Measurements from ENCODE around the gene NAT8L.

Gene NAT8L

DNA sequence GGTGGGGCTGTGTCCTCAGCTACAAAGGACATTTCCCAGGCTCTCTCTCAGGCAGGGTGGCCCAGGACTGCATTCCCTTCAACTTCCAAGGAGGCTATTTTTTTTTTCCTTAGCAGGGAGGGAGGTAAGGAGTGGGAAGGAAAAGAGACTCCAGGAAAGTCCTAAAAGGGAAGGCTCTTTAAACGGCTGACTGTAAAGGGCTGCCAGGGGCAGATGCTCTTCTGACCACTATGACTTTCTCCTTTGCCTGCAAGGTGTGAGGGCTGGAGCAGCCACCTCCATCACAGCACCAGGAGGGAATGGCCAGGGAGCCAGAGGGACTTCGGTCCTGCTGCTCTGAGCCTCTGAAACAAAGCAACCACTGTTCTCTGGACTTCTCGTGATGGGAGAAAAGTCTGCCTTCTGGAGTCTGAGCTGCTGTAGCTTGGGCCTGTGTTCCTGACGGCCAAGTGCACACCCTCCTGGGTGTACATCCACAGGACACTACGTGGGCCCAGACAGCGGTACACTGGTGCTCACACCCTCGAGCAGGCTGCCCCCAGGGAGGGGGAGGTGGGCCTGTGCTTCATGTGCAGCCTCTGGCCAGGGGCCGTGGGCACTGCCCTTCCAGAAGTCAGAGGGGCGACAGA, 17.9 kb downstream of the NAT8L start:
- DNase-seq: no peak

GRCh38 chr4:2077537-2078460, 18.7 kb downstream of the NAT8L start:
- no peak for DNase-seq

- no peak for DNase-seq
These were observed 19.5 kb downstream of the NAT8L start for GRCh38 chr4:2078584-2078983.

GRCh38 chr4:2079006-2079405, 19.9 kb downstream of the NAT8L start:
- no peak for DNase-seq

GRCh38 chr4:2079926-2080325, 20.8 kb downstream of the NAT8L start:
- no peak for DNase-seq

DNA sequence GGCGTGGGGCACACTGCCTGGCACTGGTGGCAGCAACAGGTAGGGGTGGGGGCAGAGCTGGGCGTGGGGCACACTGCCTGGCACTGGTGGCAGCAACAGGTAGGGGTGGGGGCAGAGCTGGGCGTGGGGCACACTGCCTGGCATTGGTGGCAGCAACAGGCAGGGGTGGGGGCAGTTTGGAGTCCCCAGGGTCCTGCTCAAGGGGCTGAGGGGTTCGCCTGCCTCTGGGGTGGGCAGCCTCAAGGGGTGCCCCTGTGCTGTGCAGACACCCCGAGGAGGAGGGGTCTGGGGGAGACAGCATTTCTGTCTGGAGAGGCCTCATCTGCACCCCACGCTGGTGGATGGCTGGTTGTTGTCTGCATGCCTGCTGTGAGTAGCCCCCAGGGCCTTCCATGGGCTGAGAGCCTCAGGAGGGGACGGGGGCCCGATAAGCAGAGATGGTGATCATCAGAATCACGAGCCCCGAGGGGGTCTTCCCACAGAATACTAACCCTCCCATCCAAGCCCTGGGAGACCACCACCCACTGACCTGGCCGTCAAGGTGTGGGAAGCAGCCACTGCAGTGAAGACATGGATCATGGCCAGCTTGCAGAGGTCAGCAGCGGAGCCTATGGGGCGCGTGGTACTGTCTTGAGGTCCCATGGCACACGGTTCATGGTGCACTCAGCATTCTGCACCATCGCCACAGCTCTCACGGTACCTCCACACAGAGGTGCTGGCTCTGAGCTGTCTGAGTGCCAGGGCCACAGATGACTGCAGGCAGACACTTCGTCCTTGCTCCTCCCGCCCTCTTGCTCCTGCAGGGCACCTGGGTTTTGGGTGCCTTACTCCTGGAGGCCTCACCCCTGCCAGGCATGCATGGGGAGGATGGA, 21.5 kb downstream of the NAT8L start:
- no peak for DNase-seq

DNA sequence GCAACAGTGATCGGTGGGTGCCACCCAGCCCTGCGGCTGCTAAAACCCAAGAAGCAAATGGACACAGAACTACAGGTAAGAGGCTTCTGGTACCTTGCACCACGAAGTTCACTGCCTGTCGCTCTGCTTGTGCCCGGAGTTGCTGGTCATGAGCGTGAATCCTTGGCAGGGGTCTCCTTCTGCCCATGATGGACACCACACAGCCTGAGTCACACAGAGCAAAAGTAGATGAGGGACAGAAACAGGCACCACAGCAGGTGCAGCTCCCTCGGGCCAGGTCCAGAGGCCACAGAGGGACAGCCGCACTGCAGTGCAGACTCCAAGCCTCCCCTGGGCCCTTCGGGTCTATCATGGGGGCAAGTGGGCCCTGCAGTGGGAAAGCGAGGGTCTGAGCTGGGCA, 22.4 kb downstream of the NAT8L start:
- no peak for DNase-seq

- DNase-seq: no peak
These were observed 23.0 kb downstream of the NAT8L start for GRCh38 chr4:2082118-2082517.

DNA sequence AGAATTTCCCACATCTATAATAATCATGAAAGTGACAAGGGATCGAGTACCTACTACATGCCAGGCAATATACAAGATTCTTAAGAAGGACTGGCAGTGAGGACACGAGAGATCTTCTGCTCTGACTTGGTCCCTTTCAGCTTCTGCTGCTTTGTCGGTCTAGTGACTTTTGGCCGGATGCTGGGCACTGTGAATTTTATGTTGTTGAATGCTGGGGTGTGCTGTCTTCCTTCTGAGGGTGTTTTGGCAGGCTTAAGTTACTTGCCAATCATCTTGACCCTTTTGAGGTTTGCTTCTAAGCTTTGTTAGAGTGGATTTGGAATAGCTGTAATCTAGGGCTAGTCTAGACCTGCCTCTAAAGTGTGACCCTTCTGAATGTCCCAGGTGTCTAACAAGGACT, 23.5 kb downstream of the NAT8L start:
- no peak for DNase-seq

DNA sequence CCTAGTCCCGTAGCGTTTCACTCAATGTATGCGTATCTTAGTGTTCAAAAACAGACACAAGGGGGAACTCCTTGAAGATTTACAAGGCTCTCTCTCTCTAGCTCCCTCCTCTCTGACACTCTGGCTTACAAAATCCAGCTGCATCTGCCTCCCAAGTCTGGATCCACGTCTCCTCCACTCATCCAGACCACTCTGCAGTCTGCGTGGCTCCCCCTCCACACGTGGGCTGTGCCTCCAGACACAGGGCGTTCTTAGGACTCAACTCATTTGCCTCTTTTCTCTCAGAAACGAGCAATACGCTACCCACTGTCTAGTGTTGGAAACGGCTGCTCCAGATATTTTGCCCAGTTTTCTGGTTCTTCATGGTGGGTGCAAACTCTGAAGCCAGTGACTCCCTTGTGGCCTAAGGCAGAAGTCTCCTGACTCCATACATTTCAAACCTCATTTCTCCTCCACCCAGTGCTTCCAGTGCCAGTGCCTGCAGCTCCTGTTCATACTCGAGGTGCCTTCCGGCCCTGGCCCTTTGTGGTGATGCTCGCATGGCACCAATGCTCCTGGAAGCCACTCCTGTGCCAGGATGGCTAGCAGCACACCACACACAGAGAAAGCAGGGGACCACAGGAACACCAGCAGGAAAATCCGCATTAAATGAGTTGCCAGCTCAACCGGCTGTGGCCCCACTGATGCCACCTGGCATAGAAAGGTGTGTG, 24.1 kb downstream of the NAT8L start:
- no peak for DNase-seq

DNA sequence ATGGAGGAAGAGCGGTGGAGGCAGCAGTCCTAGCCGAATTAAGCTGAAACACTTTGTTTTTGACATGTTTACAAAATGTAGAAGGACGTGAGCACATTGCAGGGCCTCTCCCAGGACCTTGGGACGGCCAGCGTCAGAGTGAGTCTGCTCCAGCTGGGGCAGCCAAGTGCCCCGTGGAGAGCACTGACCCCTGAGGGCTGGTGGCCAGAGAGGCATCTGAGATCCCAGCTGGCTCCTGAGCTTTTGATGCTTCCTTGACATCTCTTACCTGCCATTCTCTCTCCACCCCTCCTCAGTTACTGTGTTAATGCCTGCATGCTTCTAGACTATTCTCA, 24.7 kb downstream of the NAT8L start:
- no peak for DNase-seq

DNA sequence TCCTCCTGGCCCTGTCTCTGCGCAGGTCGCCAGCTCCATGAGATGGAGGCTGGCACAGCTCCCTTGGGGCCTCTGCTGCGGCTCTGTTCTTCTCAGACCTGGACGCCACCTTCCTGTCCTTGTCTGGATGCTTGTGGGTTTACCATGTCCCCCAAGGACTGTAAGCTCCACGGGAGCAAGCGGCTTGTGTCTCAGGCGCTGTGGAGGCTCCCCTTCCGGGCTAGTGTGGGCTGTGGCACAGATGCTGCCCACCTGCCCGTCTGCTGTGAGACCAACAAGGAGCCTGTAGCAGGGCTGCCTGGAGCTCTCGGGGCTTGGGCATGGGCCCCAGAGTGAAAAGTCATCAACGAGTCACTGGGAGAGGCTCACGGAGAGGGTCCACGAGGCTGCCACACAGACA, 25.2 kb downstream of the NAT8L start:
- no peak for DNase-seq

GRCh38 chr4:2085496-2085901, 26.4 kb downstream of the NAT8L start:
- DNase-seq: no peak

GRCh38 chr4:2087170-2087569, 28.0 kb downstream of the NAT8L start:
- DNase-seq: no peak

DNA sequence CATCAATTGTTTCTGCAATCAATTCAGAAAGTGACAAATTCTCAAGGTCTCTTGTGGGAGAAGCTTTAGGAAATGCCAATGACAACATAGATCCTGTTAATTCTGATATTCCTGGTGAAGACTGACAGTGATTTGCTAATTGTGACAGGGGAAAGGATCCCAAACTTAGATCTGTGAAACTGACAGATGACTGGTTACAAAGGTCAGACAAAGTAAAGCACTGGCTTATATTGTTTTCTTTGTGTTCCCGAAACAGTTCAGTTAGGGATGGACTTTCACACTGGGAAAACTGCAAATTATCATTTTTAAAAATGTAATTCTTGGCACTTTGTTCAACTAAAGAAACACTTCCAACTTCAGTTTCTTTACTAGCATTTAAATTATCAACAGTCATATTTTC, 30.1 kb downstream of the NAT8L start:
- DNase-seq: no peak

- no peak for DNase-seq
These were observed 31.5 kb downstream of the NAT8L start for GRCh38 chr4:2090642-2091041.

- no peak for DNase-seq
These were observed 33.0 kb downstream of the NAT8L start for GRCh38 chr4:2091990-2092668.

DNA sequence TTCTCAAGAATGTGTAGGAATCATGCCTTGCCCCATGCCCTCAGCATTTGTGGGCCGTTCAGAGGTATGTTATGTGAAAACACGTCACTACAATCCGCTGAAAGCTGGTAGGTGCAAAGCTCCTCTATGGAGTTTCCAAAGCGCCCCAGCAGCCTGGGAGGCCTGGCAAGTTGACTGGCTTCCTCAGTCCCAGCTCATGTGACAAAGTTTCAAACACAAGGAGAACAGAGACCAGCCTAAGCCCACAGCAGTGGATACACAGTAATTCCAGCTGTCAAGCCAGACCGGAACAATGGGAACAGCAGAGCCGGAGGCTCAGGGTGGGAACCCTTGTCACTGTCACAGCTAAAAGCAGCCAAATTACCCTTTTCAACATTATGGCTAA, 33.5 kb downstream of the NAT8L start:
- DNase-seq: no peak

DNA sequence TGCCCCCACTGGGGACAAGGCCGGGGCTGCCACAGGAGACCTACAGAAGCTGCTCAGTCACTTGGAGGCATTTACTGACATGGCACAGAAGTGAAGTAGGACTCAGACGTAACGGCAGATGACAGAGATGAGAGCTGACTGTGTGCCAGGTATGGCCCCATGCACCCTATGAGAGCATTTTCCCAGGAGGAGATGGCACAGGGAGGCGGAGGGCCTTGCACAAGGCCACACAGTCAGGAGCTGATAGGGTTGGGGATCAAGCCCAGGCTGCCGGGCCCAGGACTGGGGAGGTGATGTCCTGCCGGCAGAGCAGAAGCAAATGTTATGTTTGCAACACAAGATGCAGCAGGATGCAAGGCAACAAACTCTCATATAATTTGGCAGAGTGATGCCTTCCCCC, 34.1 kb downstream of the NAT8L start:
- DNase-seq: no peak

GRCh38 chr4:2094545-2094944, 35.4 kb downstream of the NAT8L start:
- DNase-seq: no peak

DNA sequence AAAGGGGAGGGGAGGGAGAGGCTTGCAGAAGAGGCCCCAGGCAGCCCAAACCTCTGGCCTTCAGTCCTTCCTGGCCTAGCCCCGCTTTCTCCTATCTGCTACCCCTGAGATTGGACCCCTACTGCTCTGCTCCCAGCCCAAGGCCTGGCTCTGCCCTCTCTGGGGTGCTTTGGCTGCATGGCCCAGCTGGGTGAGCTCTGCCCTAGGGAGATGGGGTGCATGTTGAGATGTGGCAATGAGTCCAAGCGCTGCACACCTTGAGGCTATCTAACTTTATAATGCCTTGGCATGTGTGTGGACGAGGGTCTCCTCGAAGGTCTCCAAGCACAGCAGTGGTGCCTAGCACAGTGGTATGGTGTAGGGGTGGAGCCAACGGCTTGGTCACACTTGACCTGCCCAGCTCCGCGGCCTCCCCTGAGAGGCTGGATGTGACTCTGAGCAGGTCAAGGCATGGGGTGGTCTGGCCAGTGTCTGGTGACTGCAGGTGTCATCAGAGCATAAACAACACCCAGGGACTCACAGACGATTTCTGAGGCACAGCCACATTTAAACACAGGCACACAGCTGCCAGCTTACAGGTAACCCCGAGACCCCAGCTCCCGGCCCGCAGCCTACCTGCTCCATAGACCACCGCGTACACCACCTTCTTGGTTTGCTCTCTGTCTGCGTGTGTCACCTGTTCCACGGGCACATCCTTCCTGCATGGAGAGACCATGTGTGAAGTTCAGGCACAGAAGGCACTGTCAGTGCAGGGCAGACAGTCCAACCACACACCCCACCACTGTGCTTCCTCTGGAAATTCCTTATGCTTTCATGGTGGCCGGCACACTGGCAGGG, 36.3 kb downstream of the NAT8L start:
- DNase-seq: no peak
